NCI-H69 (cell line): ENCODE measurements around the gene REEP2.
A peak's percentile ranks its signal among the peaks of the same experiment; 100 is the strongest.
"Not testable (repeated sequence)": the region's sequence is repeated elsewhere in the genome, so short reads cannot be mapped to it uniquely, and the experiment has no call there.

Source experiments
- DNase-seq: peaks from one replicate; lab custom pipeline; 2025; lab: John Stamatoyannopoulos, UW

REEP2 gene

GRCh38 chr5:138438724-138439476, at the start of gene REEP2:
Gene REEP2 (plus strand): TSS chr5:138439057. CDS start chr5:138439209, 152 bp downstream.
- peak; percentile 90 for DNase-seq

GRCh38 chr5:138389332-138389731, 49.5 kb upstream of the REEP2 start:
- DNase-seq, result no peak

GRCh38 chr5:138389911-138390310, 48.9 kb upstream of the REEP2 start:
- DNase-seq, result not testable (repeated sequence)

- DNase-seq, result no peak
These were observed 46.9 kb upstream of the REEP2 start for GRCh38 chr5:138391859-138392386.

GRCh38 chr5:138402640-138403039, 36.2 kb upstream of the REEP2 start:
- no peak for DNase-seq

GRCh38 chr5:138408023-138408422, 30.8 kb upstream of the REEP2 start:
- DNase-seq, result peak; percentile 98

GRCh38 chr5:138410996-138411640, 27.7 kb upstream of the REEP2 start:
- peak; percentile 49 for DNase-seq

GRCh38 chr5:138418444-138418843, 20.4 kb upstream of the REEP2 start:
- no peak for DNase-seq

- no peak for DNase-seq
These were observed 13.8 kb upstream of the REEP2 start for GRCh38 chr5:138425079-138425478.

- DNase-seq, result no peak
These were observed 2.9 kb upstream of the REEP2 start for GRCh38 chr5:138435943-138436342.

- DNase-seq, result peak; percentile 61
These were observed 694 bp upstream of the REEP2 start for GRCh38 chr5:138438003-138438723.

- DNase-seq, result peak; percentile 47
These were observed 761 bp downstream of the REEP2 start for GRCh38 chr5:138439477-138440158.

- DNase-seq, result no peak
These were observed 1.6 kb downstream of the REEP2 start for GRCh38 chr5:138440159-138441073.

- DNase-seq, result no peak
These were observed 2.4 kb downstream of the REEP2 start for GRCh38 chr5:138441221-138441620.

GRCh38 chr5:138444078-138444773, 5.4 kb downstream of the REEP2 start:
- no peak for DNase-seq

GRCh38 chr5:138444774-138445546, 6.1 kb downstream of the REEP2 start:
- no peak for DNase-seq

- no peak for DNase-seq
These were observed 6.9 kb downstream of the REEP2 start for GRCh38 chr5:138445547-138446271.

- DNase-seq, result no peak
These were observed 9.2 kb downstream of the REEP2 start for GRCh38 chr5:138448070-138448469.
